Peyer's patch (tissue), 4 donors: ENCODE data around the gene MXRA5.

Experiments used
- CTCF ChIP-seq, 6 experiments: fragments of 450-650 bp in 4 of 6; fragments of 200-600 bp in 2 of 6; sonication (generic) in 1 of 6; IDR thresholded peaks; one replicate each; pipeline ENCODE4 v1.5.1; 2017 to 2019; ENCODE audit warnings: antibody characterized with exemption in 6 of 6, mild to moderate bottlenecking in 3 of 6, moderate library complexity in 1 of 6
- POLR2A ChIP-seq, 2 donors: fragments of 450-650 bp; IDR thresholded peaks; one replicate each; pipeline ENCODE4 v1.5.1; 2017; ENCODE audit warnings: antibody characterized with exemption in 2 of 2, mild to moderate bottlenecking in 2 of 2, moderate library complexity in 2 of 2

GRCh38 chrX:3286196-3286945, 60.1 kb downstream of the MXRA5 start:
- TF ChIP-seq CTCF (IDR thresholded peaks at IDR 0.05) (no peak), POLR2A (IDR thresholded peaks at IDR 0.05) (no peak)
